GM18951 (cell line): ENCODE data around the gene ATOX1.
"Not testable (repeated sequence)": the region's sequence is repeated elsewhere in the genome, so short reads cannot be mapped to it uniquely, and the experiment has no call there.

Experiments
- POLR2A ChIP-seq: IDR thresholded peaks from 4 replicates; pipeline ENCODE4 v1.6.1; 2011; ENCODE audit warnings: mild to moderate bottlenecking; ENCODE audit not compliant: insufficient read length, insufficient read depth; ENCODE audit errors: extremely low read depth
- in situ Hi-C: fragments of 300-500 bp; cut with MboI; formaldehyde crosslinking; loops from one replicate; pipeline ENCODE4 v1.12.0; 2022; ENCODE audit warnings: low sequenced_read_pairs, mixed read lengths, inconsistent platforms; ENCODE audit not compliant: unreplicated experiment

ATOX1 gene

GRCh38 chr5:151735646-151736045 lies 22.8 kb downstream of the ATOX1 start:
- in situ Hi-C loops = no loop called here
- no peak for TF ChIP-seq POLR2A

GRCh38 chr5:151734064-151734408 lies 24.4 kb downstream of the ATOX1 start:
- TF ChIP-seq POLR2A = no peak
- in situ Hi-C loops = no loop called here

GRCh38 chr5:151733358-151734063 lies 24.9 kb downstream of the ATOX1 start:
- TF ChIP-seq POLR2A = no peak
- in situ Hi-C loops = no loop called here

- in situ Hi-C loops = no loop called here
- no peak for TF ChIP-seq POLR2A
These were observed 28.1 kb downstream of the ATOX1 start for GRCh38 chr5:151730381-151730780.

- in situ Hi-C loops = not testable (repeated sequence)
These were observed 28.8 kb downstream of the ATOX1 start for GRCh38 chr5:151729597-151729996.

- no peak for TF ChIP-seq POLR2A
- in situ Hi-C loops = no loop called here
These were observed 34.1 kb downstream of the ATOX1 start for GRCh38 chr5:151724360-151724759.

GRCh38 chr5:151722546-151722945 lies 35.9 kb downstream of the ATOX1 start:
- in situ Hi-C loops = no loop called here
- TF ChIP-seq POLR2A = no peak

GRCh38 chr5:151721812-151722391 lies 36.5 kb downstream of the ATOX1 start:
- no peak for TF ChIP-seq POLR2A
- in situ Hi-C loops = no loop called here

GRCh38 chr5:151721087-151721646 lies 37.3 kb downstream of the ATOX1 start:
- TF ChIP-seq POLR2A = no peak
- in situ Hi-C loops = no loop called here

- TF ChIP-seq POLR2A = no peak
- in situ Hi-C loops = no loop called here
These were observed 38.2 kb downstream of the ATOX1 start for GRCh38 chr5:151720215-151720614.

GRCh38 chr5:151719228-151720000 lies 39.0 kb downstream of the ATOX1 start:
- TF ChIP-seq POLR2A = no peak
- in situ Hi-C loops = no loop called here

- in situ Hi-C loops = no loop called here
- no peak for TF ChIP-seq POLR2A
These were observed 39.8 kb downstream of the ATOX1 start for GRCh38 chr5:151718646-151719045.

- TF ChIP-seq POLR2A = no peak
- in situ Hi-C loops = no loop called here
These were observed 40.3 kb downstream of the ATOX1 start for GRCh38 chr5:151718153-151718552.

GRCh38 chr5:151717416-151717815 lies 41.0 kb downstream of the ATOX1 start:
- no peak for TF ChIP-seq POLR2A
- in situ Hi-C loops = no loop called here
